Stimulated activated CD8-positive, alpha-beta memory T cell treated with anti-CD3 and anti-CD28 coated beads, Interleukin-4, amount 100 ng/mL, for 4 hours (primary cell): ENCODE data around the gene KIF26B.

ENCODE experiments used
- DNase-seq, 2 donors: peaks; one replicate each; pipeline ENCODE4 v3.0.0-alpha.2; 2020; ENCODE audit warnings: low read depth in 2 of 2, low spot score in 1 of 2

Gene KIF26B

DNA sequence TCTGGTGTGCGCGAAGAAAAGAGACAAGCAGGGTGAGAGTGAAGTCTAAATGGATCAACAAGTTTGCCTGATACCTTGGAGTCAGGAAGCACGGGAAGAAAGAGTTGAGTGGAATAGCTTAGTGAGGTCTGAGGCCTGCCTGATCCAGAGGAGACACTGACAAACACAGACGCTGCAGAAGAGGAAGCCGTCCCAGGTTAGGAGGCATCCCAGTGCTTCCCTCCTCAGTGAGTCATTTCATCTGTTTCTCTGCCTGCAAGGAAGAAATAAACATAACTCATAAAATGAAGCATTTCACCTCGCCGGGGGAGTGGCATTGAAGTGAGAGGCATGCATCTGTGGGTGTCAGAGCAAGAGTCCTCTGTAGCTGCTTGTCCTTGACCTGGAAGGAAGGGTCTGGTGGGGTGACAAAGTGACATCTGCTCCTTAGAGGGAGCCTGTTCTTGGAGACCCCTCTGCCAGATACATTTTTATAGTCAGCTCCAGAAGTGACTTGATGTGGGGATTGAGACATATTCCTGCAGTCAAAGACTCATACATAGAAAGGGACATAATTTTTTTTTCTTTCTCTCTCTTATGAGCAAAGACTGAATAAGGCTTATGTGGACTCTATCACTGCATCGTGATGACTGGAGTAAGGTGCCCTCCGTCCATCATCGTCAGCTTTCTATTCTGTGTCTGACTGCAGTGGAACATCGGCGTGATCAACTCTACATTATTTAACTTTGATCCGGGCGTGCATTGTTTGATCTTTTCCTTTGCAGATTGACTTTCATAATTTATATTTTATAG is 256.7 kb downstream of the KIF26B start:
- DNase-seq = no peak

DNA sequence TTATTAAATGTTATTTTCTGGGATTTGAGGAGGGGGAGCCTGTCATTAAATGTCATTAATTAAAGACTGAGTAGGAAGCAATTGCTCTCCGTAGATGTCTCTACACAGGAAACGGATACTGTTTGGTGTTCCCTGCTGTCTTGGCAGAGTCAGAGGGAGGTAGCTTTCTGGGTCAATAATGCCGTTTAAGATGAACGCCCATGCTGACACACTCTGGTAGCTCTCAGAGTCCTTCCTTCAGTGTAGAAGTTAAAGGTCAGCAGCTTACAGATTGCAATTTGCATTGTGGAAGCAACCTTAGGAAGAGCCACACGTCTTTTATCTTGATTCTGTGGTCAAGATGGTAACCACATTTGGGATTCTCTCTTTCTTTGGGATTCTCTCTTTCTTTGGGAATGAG is 257.5 kb downstream of the KIF26B start:
- DNase-seq = no peak

GRCh38 chr1:245416781-245417180 is 262.0 kb downstream of the KIF26B start:
- DNase-seq = no peak

- DNase-seq = no peak
Observed at GRCh38 chr1:245418077-245418476, 263.3 kb downstream of the KIF26B start.

DNA sequence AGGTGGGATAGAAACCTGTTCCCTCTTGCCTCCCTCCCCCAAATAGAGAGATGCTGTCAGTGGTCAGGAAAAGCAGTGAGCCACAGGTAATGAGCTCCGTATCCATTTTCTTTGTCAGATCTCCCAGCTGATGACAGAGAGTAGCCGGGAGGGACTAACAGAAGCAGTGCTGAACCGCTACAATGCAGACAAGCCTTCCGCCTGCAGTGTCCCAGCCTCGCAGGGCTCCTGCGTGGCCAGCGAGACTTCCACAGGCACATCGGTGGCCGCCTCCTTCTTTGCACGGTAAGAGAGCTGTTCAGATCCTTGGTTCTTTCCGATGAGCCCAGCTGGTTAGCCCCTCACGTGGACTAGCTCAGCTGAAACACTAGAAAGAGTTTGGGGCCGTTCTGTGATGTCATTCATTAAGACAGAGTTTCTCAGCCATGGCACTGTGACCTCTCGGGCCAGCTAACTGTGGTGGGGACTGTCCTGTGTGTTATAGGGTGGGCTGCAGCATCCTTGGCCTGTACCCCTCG is 264.7 kb downstream of the KIF26B start:
- DNase-seq = no peak

DNA sequence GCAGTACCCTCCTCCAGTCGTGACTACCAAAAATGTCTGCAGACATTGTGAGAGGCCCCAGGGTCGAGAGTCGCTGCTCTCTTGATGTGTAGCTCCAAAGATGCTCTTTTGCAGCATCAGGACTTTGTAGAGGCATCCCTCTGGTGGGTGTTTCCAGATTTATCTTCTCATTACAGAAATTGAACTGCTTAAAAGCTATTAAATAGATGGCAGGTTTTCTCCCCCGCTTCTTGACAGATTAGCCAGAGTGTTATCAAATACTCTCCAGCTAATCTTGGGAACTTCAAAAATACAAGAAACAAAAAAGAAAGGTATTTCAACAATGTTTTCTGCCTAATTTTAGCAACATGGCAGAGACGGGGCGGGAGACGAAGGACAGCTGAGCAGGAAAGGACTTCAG is 265.2 kb downstream of the KIF26B start:
- no peak for DNase-seq

DNA sequence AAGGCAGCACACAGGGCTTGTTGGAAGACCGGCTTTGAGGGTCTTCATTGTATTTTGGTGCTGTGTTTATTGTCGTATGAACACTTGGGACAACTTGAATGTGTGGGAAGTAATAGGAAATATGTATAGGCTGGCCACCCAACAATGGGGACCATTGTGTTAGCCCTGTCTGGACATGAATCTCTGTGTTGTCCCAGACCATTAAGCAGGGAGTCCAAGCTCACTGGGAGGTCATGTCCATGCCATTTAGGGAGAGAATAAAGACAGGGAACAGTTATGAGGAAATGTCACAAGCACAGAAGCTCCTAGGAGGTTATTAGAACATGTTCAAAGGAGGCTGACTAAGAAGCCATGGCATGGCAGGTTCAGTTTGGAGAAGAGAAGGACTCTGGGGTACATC is 266.1 kb downstream of the KIF26B start:
- DNase-seq = no peak

- DNase-seq = no peak
Observed at GRCh38 chr1:245428681-245429080, 273.9 kb downstream of the KIF26B start.

GRCh38 chr1:245431706-245432105 is 276.9 kb downstream of the KIF26B start:
- DNase-seq = no peak

DNA sequence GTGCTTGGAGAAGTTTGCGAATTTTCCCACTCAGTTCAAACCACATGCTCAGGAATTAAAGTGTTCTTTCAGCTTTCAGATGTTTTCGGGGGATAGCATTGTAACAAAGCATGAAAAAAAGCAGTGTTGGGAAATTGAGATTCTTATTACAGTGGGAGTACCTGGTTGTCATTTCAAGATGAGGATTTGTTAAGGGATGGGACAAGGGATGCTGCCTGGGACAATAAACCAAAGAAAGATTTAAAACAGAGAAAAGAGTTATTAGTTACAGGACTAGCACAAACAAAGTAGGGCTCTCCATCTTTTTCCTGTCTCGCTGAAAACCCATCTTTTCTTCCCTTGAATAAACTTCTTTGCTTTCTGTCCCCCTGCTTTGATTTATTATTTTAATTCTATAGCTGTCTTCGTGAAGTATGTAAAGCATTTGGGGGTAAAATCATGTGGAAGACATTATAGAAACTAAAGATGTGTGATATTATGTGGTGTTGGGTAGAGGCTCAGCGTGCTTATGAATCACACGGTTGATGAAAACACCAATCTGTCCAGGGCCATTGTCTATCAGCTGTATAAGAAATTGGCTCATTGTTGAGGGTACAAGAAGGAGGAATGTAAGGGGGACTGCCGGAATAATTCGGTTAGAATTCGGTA is 277.6 kb downstream of the KIF26B start:
- DNase-seq = no peak

DNA sequence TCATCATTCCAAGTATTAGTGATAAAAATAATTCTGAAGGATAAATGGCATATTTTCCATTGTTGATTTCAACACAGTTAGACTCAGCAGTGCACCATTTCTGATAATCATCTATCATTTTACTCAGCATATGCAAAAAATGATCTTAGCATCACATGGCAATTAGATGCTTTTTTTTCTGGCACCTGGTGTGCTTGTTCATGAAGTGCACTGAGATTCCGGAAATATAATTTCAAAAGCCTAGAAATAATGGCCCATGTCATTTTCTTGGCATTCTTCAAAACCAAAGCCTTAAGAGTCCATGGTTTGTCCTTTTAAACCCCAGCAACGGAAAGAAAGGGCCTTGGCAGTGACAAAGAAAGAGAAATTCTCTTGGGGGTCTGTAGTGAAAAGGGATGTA is 278.8 kb downstream of the KIF26B start:
- DNase-seq = no peak

DNA sequence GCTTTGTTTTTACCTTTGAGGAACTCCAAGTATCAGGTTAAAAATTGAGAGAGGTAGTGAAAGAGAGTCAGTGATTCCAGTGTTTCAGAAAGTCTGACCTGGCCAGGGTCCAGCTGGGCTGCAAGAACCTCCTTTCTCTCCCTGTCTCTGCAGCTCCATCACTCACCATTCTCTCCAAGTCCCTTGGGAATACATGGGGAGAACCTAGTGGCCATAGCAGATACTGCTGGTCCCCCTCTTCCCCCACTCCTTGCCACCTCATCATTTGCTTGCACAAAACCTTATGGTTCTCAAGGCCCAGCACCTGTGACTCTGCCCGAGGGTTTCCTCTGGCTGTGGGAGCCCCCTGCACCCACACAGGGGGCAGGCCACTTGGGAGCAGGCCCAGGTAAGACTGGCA is 279.5 kb downstream of the KIF26B start:
- no peak for DNase-seq

GRCh38 chr1:245436407-245436806 is 281.6 kb downstream of the KIF26B start:
- DNase-seq = no peak

DNA sequence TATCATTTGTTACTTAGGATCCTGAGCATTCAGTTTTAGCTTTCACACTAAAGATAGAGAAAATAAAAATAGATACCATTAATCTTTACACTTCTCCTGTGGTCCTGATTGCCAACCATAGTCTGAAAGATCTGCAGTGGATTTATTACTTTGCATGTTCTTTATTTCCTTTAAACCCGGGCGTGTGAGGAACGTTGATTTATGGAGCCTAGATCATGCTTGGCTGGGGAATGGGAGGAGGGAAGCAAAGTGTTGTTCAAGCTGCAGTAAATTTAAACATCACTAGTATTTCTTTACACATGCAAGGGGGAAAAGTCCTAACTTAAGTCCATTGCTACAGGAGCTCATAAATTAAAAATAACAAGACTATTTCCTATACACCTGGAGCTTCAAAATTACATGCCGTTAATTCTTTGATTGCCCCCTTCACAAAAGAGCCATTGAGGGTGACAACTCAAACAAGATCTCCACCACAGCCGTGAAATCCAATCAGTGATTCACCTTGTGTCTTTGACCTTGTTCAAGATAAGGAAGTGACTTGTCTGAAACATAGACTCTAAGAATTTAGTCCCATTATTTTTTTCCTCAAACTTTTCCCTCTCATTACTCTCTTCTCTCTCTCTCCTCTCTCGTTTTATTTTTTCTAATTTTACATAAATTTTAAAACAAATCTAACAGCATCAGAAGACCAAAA is 282.7 kb downstream of the KIF26B start:
- no peak for DNase-seq

DNA sequence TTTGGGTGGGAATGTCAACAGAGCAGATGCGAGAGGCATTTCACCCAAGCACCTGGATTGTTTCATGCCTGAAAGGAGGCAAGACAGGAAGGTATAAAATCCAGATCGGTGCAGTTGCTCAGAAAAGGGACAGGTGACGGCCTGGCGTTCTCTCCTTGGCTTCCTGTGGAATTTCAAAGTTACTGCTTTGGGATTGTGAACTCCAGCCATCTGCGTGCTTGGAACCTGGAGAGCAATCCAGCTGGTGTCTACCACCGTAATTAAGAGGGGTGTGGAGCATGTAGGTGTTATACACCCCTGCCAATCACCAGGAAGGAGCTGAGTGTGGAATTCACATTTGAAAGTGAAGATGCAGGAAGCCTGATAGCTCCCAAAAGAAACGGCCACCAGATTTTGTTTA is 286.1 kb downstream of the KIF26B start:
- DNase-seq = no peak

DNA sequence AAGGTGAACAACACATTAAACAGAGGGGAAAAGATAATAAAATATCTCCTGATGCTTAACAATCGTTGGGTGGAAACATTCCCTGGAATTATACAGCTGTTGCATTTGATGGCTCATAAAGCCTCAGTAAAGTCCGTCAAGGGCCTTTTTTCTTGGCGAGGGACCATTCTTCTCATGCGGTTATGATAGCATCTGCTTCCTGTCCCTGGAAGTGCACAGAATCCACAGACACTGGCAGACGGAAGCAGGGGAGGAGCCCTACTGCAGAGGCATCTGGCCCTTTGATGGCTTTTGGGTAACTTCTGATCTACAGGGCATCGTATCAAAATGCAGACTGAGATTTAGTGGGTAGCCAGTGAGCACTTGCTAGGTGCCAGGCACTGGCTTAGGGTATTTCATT is 286.9 kb downstream of the KIF26B start:
- DNase-seq = no peak

DNA sequence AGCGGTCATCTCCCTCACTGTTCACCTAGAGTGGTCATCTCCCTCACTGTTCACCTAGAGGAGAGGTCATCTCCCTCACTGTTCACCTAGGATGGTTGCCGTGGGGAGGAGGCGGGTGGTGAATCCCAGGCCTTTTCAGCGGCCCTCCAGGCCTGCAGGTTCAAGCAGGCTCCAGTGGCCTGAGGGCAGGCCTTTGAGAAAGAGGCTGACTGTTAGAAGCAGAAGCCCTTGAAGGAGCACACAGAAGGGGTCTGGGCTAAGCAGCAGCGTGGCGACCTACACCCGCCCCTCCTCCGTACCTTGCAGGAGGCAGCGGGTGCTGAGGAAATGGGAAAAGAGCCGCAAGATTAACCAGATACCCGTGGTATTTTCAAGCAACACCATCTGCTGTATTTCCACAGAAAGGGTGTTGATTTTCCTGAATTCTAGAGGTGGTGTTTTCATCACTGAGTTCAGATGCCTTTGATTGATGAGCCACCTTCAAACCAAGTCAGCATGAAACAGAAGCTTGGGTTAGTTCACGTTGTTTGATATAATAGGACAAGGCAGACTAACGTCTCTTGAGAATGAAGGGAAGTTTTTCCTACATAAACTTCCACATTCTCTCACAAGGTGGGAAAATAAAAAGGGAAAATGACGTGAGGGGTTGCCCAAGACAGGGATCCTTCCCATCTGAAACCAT is 289.5 kb downstream of the KIF26B start:
- no peak for DNase-seq

DNA sequence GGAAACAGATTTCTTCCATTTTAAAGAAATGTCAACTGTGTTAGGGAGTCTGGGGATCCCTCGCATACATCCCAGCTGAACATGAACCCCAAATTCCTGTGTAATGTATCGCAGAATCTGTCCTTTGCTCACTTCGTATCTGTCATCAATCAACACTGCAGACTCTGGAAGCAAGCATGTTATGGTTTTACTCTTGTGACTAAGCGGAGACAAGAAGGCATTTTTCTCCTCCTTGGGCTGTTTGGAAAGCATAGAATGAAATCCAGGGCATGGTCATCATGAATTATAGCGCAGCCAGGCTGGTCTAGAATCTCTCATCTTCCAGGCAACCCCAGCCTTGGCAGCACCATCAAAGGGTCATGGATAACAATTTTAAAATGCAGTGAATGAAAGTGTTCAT is 290.2 kb downstream of the KIF26B start:
- no peak for DNase-seq

DNA sequence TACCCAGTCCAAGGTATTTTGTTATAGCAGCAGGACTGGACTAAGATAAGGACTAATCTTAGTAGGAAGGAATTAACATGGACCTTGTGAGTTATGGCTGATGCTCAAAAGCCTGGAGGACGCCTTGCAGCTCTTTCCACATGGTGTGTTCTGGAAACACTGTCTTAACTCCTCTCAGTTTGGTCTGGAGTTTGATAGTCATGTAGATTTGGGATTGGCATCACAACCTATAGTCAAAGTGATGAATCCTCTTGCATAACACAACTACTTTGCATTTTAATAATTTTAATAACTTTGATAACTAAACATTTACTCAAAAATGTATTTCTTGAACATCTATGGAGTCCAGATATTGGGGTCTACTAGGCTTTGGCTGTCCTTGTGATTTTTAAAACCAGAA is 293.7 kb downstream of the KIF26B start:
- DNase-seq = no peak

DNA sequence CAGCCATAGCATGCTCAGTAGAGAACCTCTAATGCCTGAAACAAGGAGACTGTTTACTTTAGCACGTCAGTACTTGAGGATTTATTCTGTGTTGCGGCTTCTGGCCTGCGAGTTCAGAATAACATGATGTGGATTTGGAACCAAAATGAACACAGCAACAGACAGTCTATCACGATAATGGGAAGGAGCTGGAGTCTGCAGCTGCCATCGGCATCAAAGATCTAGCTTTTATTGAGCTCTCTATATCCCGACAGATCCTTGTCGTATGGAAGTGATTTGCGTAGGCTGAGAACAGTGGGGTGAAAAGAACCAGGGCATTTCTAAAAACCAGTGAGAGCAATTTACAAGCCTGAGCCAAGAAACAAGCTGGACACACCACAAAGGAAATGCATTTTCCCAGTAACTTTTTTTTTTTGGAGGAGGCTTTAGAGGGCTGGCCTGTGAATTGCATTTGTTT is 294.2 kb downstream of the KIF26B start:
- DNase-seq = no peak

- no peak for DNase-seq
Observed at GRCh38 chr1:245453541-245453940, 298.8 kb downstream of the KIF26B start.
